Measurements from ENCODE around the gene CENPS. TPM values are rescaled to one million over a fixed set of nuclear protein-coding genes. Genes with fewer than 3 reads are reported as not detected.

Gene CENPS
- total and polyA plus RNA-seq, 2 of the 8 experiments (the other 6 are each of a cell fraction or from before 2014, with no cell fraction given) = 7.8 to 20.3 TPM

GRCh38 chr1:10450836-10451235 lies 20.6 kb downstream of the CENPS start:
- CTCF ChIA-PET (ENCODE audit: partially characterized antibody) = interaction anchor here (1.0 to 2.0 kb wide), 4 partner anchors 43 to 667 kb away, joined by 3 to 12 read pairs (median 4); no protein-coding TSS in a partner anchor
- Histone ChIP-seq H3K36me3 (ENCODE audit: control insufficient read depth in 2 of 4, insufficient read depth in 4 of 4, low read length in 3 of 4) (no peaks in the 10 kb centered on the region; a peak in 1 of 8 replicates), H4K5ac (ENCODE audit: insufficient read length, low read depth, low read length) (no peak overlapping the region), H3K79me1 (ENCODE audit: low read depth, low read length) (no peaks in the 10 kb centered on the region), H4K20me1 (replicated peaks in 1 of 2; ENCODE audit: control insufficient read depth in 1 of 2, insufficient read depth in 2 of 2, low read length in 2 of 2) (peaks cover 0 to 4% of the 10 kb centered on the region in 2 experiments), H3K4me1 (replicated peaks in 1 of 4; ENCODE audit: control insufficient read depth in 3 of 4, insufficient read depth in 4 of 4, low read length in 3 of 4) (peaks cover 0 to 9% (median 5%) of the 10 kb centered on the region in 4 experiments; a peak in 5 of 7 replicates), H3K4me3 (ENCODE audit: extremely low read depth in 1 of 4, insufficient read depth in 2 of 4, low read depth in 3 of 4, low read length in 4 of 4) (no peak overlapping the region), H3K27ac (ENCODE audit: low read depth, low read length) (no peak overlapping the region), H3K23me2 (ENCODE audit: low read depth, low read length) (no peaks in the 10 kb centered on the region), H2BK20ac (ENCODE audit: low read length) (no peak overlapping the region), H3K56ac (replicated peaks; ENCODE audit: insufficient read length, low read depth, low read length) (no peak overlapping the region), H3K79me2 (ENCODE audit: control insufficient read depth in 1 of 2, insufficient read depth in 2 of 2, low read length in 2 of 2) (no peaks in the 10 kb centered on the region), H3K9ac (replicated peaks in 1 of 4; ENCODE audit: extremely low read depth in 1 of 4, low read depth in 3 of 4, low read length in 3 of 4) (no peak overlapping the region), H3K18ac (ENCODE audit: extremely low read depth, low read length) (no peak overlapping the region), H2BK120ac (replicated peaks; ENCODE audit: low read depth, low read length) (no peak overlapping the region), H2BK12ac (ENCODE audit: low read depth, low read length) (no peak overlapping the region), H3K27me3 (replicated peaks in 1 of 4; ENCODE audit: control insufficient read depth in 3 of 4, extremely low read depth in 1 of 4, insufficient read depth in 3 of 4, low read length in 3 of 4) (no peaks in the 10 kb centered on the region), H3K23ac (ENCODE audit: insufficient read length) (no peak overlapping the region), H2AFZ (ENCODE audit: low read length) (no peak overlapping the region), H3K9me3 (ENCODE audit: insufficient read depth in 2 of 2, low read depth in 1 of 2, low read length in 1 of 2) (no peaks in the 10 kb centered on the region), H4K91ac (replicated peaks; ENCODE audit: insufficient read length, low read length) (no peak overlapping the region), H2BK15ac (ENCODE audit: low read length) (no peak overlapping the region), H2AK5ac (ENCODE audit: low read depth, low read length) (no peak overlapping the region), H2BK5ac (ENCODE audit: low read depth, low read length) (no peak overlapping the region), H3K4ac (replicated peaks; ENCODE audit: insufficient read length, low read depth, low read length) (no peak overlapping the region), H4K8ac (ENCODE audit: extremely low read depth, insufficient read depth, low read length) (no peak overlapping the region), H3K14ac (ENCODE audit: insufficient read length) (no peak overlapping the region), H3K4me2 (ENCODE audit: insufficient read depth in 1 of 2, low read depth in 2 of 2, low read length in 2 of 2) (no peak overlapping the region)
- 82% methylated on average over 6 of the region's 6 CpGs; no CpG with 5 or more reads in 1 of the 2 experiments for WGBS, 2 experiments (ENCODE audit: extremely low coverage in 1 of 2, insufficient coverage in 1 of 2, insufficient read length in 1 of 2, insufficient replicate concordance in 2 of 2, low coverage in 1 of 2, low lambda C conversion rate in 2 of 2, missing lambda C conversion rate in 1 of 2)
- FAIRE-seq = no peak
- no peak for TF ChIP-seq RAD21 (IDR thresholded peaks at IDR 0.05 in 1 of 2, conservative IDR thresholded peaks at IDR 0.05 in 1 of 2; ENCODE audit: low read depth in 2 of 2, low read length in 2 of 2)
- TF ChIP-seq ZNF274 (IDR thresholded peaks at IDR 0.05; ENCODE audit: borderline replicate concordance, extremely low read depth, low read length) = no peak
- no peak for TF ChIP-seq MAFK (IDR thresholded peaks at IDR 0.05; ENCODE audit: low read depth, low read length)
- TF ChIP-seq CHD1 (IDR thresholded peaks at IDR 0.05; ENCODE audit: low read depth, low read length) = no peak
- no peak for TF ChIP-seq MAX (IDR thresholded peaks at IDR 0.05)
- TF ChIP-seq NRF1 (IDR thresholded peaks at IDR 0.05; ENCODE audit: low read depth, low read length) = no peak
- TF ChIP-seq CBX8 (IDR thresholded peaks at IDR 0.05; ENCODE audit: borderline replicate concordance, low read depth, low read length) = no peak
- no peak for TF ChIP-seq RXRA (IDR thresholded peaks at IDR 0.05; ENCODE audit: insufficient read depth, low read depth, low read length)
- POLR2A ChIA-PET (ENCODE audit: partially characterized antibody) = interaction anchor here (0.6 to 2.5 kb wide), 7 partner anchors 9 to 1453 kb away, joined by 3 to 29 read pairs (median 6); partner anchors contain the start of genes CENPS and PEX14
- no peak for DNase-seq (ENCODE audit: low read depth in 1 of 2, low spot score in 2 of 2)

All from H1 (cell line).